GM19452 (cell line): ENCODE measurements around the gene CALHM1.
"Not testable (repeated sequence)": the region's sequence is repeated elsewhere in the genome, so short reads cannot be mapped to it uniquely, and the experiment has no call there.

Source experiments
- ATAC-seq: cut with Tn5 transposase; IDR thresholded peaks from one replicate; pipeline ENCODE4 v1.9.1; 2021; ENCODE audit not compliant: unreplicated experiment

CALHM1 gene, protein sequence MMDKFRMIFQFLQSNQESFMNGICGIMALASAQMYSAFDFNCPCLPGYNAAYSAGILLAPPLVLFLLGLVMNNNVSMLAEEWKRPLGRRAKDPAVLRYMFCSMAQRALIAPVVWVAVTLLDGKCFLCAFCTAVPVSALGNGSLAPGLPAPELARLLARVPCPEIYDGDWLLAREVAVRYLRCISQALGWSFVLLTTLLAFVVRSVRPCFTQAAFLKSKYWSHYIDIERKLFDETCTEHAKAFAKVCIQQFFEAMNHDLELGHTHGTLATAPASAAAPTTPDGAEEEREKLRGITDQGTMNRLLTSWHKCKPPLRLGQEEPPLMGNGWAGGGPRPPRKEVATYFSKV

DNA sequence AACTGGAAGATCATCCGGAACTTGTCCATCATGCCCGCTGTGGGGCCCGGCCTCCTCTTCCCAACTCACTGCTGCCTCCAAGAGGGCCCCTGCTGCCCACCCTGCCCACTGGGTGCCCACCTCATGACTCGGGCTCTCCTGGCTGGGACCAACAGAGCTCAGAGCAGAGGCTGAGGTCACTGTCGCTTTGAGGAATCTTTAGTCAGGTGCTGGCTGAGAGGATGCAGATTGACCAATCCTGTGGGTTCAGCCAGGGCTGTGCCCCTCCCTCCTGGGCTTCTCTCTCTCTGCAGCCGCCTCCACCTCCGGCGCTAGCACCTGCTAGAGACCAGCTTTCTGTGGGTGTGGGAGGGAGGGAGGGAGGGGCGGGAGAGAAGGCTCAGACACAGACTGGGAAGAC, at the start of gene CALHM1:
Gene CALHM1, minus strand, starts transcription at position 181 of the 400 bp plus-strand sequence. Its CDS starts 149 bp downstream, at position 32.
- no peak for ATAC-seq

DNA sequence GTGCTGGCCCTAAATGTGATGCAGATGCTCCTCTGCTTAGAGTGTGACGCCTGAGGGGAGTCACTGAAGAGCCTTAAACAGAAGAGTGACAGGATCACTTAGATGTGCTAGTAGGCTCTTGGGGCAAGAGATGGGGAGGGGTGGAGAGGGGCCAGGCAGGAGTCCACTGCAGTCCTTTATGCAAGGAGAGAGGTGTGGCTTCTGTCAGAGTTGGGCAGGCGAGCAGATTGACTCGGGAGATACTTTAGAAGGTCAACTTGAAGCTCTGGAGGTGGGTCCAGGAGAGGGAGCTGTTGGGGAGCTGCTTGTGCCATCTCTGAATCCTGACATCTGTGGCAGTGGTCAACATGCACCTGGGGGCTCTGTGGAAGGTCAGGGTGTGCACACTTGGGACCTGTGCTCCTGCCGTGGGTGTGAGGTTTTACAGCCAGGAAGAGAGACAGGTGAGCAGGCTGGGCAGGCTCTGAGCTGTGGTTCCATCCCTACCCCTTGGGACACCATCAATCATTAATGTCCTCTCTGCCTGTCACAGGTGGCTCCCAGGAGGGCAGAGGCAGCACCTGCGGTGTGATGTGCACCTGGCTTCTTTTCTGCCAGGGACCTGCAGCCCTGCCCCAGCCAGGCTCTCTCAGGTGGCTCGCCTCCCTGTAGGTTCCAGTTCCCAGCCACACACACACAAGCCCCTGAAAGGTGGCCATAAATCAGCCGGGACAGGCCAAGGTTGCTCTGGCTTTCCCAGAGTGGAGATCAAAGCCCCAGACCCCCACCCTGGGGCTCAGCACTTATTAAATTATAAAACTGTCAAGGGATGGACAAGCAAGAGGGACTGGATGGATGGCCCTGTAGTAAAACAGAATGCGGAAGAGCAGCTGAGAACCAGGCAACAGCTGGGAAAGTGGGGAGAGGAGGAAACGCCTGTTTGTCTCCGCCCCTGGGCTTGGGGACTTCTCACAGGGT, 48.8 kb upstream of the CALHM1 start:
- no peak for ATAC-seq

DNA sequence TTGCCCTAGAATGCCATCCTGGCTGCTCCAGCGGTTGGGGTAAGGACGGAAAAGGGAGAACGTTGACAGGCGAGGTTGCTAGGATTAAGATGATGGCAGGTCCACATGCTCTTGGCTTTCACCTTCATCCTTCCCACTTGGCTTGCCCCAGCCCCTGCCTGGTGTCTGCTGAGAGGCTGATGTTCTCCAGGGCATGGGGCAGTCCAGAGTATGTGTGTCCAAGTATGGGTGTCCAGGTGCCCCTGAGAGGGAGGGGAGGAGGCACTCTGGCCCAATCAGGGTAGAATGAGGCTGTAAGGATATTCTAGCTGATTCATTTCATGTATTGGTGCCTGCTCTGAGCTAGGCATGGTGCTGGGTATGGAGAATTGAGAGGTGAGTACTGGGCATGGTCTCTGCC, 47.4 kb upstream of the CALHM1 start:
- ATAC-seq, result no peak

DNA sequence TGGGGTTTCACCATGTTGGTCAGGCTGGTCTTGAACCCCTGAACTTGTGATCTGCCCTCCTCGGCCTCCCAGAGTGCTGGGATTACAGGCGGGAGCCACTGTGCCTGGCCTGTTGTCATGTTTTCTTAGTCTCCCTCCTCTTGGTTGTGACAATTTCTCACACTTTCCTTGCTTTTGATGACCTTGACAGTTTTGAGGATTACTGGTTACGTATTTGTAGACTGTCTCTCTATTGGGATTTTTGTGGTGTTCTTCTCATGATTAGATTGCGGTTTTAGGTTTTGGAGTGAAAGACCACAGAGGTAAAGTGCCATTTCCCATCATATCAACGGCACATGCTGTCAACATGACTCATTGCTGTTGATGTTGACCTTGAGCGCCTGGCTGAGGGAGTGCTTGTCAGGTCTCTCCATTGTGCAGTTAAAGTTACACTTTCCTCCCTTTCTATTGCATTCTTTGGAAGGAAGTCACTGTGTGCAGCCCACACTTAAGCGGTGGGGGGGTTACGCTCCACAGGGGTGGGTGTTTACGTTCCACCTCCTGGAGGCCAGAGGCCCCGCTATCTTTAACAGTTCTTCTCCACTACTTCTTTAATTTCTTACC, 45.6 kb upstream of the CALHM1 start:
- no peak for ATAC-seq

DNA sequence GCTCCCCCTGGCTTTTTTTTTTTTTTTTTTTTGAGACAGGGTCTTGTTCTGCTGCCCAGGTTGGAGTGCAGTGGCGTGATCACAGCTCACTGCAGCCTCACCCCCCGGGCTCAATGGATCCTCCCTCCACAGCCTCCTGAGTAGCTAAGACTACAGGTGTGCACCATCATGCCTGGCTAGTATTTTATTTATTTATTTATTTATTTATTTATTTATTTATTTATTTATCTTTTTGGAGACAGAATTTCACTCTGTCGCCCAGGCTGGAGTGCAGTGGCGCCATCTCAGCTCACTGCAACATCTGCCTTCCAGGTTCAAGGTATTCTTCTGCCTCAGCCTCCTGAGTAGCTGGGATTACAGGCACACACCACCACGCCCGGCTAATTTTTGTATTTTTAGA, 45.1 kb upstream of the CALHM1 start:
- ATAC-seq, result not testable (repeated sequence)

DNA sequence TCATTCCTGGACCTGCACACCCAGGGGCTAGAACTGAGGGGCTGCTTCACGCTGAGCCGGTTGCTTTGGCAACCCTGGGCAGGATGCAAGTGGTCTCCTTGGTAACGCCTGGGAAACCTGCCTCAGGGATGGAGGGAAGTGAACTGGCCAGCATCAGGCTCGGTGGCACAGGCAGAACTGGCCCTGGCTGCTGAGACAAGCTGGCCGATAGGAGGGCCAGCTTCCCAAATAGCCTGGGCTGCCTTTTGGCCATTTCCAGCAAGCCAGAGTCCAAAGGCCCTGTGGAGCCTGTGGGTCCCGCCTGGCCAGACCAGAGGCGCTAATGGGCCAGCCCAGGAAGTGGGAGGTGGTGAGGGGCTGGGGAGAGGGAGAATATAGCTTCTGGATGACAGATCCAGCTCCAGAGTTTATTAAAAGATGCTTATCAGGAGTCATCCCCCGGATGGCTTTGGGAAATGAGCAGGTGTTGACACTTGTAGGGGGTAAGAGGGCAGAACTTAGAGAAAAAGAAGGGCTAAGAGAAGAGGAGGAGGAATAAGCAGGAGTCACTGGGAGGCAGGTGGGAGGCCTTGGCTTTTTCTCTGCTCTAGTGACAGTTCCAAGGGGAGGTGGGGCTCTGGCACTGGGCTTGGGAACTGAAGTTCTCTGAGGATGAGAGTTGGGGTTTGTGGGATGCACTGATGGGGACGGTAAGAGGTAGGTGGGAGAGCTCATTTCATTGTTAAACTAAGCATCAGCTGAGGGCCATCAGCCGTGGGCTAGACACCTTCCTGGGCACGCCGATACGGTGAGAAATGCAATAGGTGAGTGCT, 44.4 kb upstream of the CALHM1 start:
- ATAC-seq, result no peak

DNA sequence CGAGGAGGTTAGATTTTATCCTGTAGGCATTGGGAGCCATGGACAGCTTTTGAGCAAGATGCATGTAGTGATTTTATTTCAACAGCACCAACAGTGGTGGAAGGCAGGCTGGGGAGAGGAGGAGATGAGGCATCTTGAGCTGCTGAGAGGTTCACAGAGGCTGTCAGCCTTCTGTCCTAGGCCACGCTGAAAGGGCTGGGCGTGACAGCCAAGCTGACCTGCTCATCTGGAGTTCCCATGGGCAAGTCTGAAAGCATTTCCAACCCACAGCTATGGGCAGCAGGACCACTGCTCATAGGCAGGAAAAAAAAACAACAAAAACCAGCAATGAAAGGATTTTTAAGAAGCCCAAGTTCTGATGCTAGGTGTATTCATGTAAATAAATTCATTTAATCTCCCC, 42.5 kb upstream of the CALHM1 start:
- no peak for ATAC-seq

DNA sequence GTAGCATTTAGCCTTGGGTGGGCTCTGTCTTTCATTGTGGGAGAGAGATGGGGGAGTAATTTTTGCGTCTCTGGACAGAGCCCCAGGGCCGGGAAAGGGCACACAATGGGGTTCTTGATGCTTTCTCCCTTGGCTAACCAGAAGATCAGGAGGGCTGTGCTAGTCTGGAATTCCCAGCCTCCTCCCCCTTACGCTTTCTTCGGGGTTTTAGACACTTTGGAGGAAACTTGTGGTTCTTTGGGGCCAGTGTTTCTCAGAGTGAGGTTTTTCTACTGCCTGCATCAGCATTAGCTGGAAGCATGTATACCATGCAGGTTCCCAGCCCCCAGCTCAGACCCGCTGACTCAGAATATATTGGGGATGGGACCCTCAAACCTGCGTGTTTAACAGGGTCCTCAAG, 41.8 kb upstream of the CALHM1 start:
- ATAC-seq, result no peak

DNA sequence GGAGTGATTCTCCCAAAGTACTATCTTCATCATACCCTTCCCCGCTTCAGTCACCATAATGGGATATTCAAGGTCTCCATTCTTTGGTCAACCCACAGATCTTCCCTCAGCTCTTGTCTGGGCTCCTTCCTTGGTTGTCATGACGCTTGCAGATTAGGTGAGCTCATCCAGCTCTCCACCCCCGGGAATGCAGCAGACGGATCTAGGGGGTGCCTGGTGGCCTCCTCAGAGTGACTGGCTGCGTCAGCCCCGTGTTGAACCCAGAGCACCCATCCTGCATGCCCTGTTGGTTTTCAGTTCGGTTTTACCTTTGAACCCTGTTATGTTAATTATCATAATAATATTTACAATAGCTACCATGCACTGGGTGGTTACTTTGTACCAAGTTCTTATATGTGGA, 41.2 kb upstream of the CALHM1 start:
- no peak for ATAC-seq

DNA sequence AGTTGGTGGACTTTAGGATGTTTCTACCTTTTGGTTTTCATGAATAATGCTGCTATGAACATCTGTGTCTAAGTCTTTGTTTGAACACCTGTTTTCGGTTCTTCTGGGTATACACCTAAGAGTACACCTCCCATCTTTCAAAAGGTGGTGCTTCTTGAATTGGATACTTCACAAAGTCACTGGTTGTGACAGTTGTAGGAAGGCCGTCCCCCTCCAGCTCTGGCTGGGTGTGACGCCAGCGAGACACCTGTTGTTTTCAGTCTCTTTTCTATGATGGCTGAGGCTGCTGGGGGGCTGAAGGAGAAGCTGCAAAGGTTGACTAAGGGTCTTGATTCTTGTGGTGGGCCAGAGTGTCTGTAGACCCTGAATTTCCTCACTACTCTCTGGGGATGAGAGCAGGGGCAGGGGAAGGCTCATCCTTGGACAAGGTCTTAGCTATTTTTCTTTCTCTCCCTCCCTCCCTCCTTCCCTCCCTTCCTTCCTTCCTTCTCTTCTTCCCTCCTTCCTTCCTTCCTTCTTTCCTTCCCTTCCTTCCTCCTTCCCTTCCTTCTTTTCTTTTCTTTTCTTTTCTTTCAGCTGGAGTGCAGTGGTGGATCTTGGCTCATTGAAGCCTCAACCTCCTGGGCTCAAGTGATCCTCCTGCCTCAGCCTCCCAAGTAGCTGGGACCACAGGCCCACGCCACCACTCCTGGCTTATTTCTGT, 40.4 kb upstream of the CALHM1 start:
- ATAC-seq, result no peak

DNA sequence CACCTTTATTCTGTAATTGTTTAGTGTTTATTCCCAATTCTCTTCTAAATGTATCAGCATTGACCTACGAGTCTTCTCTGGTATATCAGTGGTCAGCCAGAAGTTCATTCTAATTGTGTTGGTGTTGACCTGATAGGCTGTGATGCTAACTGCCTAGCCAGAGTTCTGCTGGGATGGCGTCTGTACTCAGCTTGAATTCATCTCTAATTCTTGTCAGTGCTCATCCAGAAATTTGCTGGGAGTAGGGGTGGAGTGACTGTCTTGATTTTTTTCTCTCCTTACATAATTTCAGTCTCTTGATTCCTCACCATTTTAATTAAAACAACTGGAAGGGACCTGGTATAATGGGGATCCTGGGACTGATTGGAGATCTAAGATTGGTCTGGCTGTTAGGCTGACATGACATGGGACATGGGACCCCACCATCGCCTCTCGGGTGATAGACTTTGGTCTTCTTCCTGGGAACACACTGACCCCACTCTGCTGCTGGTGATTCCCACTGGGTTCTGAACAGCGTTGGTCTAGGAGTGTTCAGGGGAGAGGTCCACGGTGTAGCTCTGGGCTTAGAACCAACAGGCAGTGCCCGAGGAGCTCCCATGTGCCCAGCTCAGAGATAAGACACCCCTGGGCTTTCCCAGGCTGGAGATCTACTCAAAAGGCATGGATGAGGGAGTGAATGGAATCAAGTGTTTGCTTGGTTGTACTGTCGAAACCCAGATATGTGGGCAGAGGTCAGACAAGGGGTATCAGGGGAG, 38.6 kb upstream of the CALHM1 start:
- ATAC-seq, result no peak

DNA sequence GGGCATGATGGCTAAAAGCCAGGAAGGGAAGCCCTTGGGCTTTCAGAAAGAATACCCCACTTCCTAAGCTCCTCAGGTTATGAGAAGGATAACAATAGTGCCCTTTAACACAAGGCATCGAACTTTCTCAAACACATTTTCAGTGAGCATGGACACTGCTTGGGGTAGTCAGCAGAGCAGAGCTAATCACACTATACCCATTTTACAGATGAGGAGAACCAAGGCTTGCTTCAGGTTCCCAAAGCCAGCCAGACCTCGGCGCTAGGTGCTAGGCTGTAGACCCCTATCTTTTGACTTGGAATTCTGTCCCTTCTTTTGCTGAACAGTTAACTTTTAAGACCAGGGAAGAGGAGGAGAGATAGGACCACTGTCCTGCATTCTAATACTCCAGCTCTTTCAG, 36.6 kb upstream of the CALHM1 start:
- no peak for ATAC-seq

DNA sequence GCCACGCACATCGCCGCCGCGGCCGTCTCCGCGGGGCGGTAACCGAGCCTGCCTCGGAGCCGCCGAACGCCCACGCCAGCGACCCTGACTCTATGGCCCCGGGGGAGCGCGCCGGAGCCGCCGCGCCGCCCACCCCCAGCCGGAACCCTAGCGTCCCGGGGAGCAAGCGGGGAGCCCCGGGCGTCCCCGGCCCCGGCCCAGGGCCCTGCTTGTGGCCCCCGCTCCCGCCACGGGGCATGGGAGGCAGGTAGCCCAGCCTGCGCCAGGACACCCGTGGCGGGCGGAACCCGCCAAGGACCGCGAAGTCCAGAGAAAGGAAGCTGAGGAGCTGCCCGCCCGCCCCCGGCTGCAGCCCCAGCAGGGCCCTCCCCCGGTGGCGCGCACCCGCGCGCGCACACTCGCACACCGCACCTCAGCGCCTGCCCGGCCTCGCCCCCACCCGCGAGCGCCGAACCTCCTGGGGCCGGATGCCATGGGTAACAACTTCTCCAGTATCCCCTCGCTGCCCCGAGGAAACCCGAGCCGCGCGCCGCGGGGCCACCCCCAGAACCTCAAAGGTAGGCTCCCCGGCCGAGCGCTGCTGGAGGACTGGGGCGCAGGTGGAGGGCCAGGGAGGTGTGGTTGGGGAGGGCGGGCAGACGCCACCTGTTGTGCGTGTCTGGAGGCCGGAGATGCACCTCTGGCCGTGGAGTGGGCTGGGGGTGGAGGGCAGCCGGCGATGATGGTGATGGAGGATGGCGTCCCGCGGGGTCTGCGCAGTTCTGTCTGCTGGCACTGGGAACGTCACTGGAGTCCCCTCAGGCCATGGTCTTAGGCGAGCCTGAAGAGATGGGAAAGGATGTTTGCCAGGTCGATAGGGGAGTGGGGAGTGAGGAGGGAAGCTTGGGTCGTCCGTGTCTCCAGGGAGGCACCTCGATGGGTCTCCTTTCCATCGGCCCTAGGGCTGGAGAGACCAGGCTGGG, 35.5 kb upstream of the CALHM1 start:
- ATAC-seq, result no peak

DNA sequence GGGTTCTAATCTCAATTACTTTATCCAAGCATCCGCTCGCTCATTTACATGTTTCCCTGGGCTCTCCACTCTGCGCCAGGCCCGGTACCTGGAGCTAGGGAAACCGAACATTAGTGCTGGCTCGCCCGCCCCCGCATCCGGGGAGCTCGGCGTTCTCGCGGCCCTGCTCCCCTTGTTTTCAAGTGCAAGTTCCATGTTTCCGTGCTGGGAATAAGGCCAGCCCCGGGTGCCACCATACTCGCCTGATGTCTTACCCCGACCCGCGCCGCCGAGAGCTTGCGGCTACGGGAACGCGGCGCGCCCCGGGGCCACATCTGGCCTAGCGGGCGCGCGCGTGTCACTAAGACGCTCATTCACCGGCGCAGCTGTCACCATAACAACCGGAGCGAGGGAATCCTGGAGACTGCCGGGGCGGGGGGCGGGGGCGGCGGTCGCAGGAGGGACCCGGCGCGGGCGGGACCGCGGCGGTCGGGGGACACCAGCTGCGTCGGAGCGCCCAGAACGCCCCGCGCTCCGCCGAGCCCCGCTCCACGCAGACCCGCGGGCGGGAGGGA, 34.7 kb upstream of the CALHM1 start, which contains the start of gene NEURL1:
Gene NEURL1, plus strand, starts transcription at position 344 of the 554 bp plus-strand sequence. CDS start 683 bp downstream, outside the sequence.
- no peak for ATAC-seq

DNA sequence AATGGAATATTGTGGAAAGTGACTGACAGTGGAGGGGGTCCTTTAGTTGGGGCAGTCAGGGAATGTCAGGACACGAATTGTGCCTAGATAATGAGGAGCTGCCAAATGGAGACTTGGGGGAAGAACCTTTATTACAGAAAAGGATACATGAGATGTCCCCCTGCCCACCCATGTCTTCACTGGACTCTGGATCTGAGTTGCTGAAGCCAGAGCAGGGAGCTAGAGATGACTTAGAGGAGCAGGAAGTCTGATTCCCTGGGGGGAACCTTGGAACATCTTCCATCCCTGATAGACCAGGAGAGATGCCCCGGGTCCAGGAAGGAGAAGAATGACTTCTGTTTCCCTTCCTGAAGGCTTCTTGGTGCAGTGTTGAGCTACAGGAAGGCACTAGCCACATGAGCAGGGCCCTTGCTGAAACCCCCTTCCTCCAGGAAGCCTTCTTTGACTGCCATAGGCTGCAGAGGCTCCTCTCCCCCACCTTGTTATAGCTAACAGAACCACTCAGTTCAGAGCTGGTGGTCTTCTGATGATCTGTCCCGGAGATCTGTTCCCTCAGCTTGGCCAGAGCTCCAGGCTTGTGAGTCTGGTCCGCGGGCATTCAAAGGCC, 34.1 kb upstream of the CALHM1 start:
- no peak for ATAC-seq

DNA sequence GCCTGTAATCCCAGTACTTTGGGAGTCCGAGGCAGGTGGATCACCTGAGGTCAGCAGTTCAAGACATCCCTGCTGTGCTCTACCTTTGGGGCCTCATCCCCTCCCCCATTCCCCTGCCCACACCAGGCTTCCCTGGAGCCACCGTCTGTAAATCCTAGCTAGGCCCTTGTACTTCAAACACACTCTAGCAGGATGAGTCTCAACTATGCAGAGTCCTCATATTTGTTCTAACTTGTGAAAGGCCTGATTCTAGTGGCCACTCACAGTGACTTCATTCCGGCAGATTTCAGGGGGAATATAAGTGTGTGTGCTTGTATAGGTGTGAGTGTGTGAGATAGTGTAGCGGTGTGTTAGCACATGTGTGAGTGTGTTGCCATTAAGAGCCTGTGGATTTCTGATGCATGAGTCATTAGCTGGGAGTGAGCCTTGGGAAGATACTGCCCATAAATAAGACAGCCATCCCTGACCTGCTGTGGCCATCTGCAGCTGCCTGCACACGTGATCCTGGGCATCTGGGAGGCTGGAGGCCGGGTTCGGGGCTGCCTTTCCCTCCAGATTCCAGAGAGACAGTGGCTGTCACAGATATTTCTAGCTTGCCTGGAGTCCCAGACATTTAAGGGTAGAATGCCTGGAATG, 33.1 kb upstream of the CALHM1 start:
- no peak for ATAC-seq

DNA sequence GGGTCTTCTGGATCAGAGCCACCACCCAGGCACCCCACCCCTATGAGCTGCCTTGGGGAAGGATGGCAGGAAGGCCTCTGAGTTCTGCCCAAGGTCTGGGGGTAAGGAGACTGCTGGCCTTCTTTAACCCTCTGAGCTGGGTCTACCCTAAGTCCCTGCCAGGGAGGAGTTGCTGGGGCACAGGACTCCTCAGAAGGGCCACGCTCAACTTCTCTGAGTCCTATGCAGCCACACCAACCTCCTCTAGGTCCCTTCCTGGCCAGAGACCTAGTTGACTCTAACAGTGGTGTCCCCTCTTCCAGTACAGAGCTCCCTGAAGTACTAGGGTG, 32.2 kb upstream of the CALHM1 start:
- peak; percentile 10 for ATAC-seq
